Sigmoid colon (tissue), 4 donors: Measurements from ENCODE around the gene LDLRAD3.

Source experiments
- CTCF ChIP-seq, 4 experiments: fragments of 450-650 bp in 3 of 4; fragments of 200-600 bp in 1 of 4; IDR thresholded peaks; one replicate each; pipeline ENCODE4 v1.5.1; 2016 to 2019; ENCODE audit warnings: antibody characterized with exemption in 4 of 4, mild to moderate bottlenecking in 3 of 4, moderate library complexity in 2 of 4
- POLR2A ChIP-seq, 2 donors: fragments of 450-650 bp; IDR thresholded peaks; one replicate each; pipeline ENCODE4 v1.6.1; 2016; ENCODE audit warnings: antibody characterized with exemption in 2 of 2, mild to moderate bottlenecking in 2 of 2, moderate library complexity in 2 of 2
- POLR2AphosphoS5 ChIP-seq, 4 donors: sonication (generic); formaldehyde crosslinking; IDR thresholded peaks; one replicate each; pipeline ENCODE4 v1.6.1; 2017; ENCODE audit warnings: antibody characterized with exemption in 4 of 4

- TF ChIP-seq CTCF (IDR thresholded peaks at IDR 0.05) = no peak
- no peak for TF ChIP-seq POLR2A (IDR thresholded peaks at IDR 0.05)
- TF ChIP-seq POLR2AphosphoS5 (IDR thresholded peaks at IDR 0.05) = no peak
Observed at GRCh38 chr11:36273110-36273509, 329.2 kb downstream of the LDLRAD3 start.
